Glomerular visceral epithelial cell (primary cell): ENCODE measurements around the gene PXN.

ENCODE experiments used
- DNase-seq: peaks from one replicate; pipeline ENCODE4 v3.0.0-alpha.2; 2016; ENCODE audit errors: extremely low spot score

The PXN gene

DNA sequence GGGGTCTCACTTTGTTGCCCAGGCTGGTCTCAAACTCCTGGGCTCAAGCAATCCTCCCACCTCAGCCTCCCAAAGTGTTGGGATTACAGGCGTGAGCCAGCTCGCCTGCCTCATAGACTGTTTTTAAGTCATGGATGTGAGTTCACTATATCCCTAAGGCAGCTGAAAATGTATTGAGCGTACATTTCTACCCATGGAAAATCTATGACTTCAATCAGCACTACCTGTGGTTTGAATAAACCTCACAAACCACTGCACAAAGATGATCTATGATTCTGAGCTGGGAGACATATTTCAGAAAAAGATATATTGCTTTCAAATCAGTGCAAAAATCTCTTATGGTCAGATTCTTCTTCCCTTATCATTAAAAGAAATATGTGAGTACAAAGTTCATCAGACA lies 93.5 kb downstream of the PXN start:
- no peak for DNase-seq

DNA sequence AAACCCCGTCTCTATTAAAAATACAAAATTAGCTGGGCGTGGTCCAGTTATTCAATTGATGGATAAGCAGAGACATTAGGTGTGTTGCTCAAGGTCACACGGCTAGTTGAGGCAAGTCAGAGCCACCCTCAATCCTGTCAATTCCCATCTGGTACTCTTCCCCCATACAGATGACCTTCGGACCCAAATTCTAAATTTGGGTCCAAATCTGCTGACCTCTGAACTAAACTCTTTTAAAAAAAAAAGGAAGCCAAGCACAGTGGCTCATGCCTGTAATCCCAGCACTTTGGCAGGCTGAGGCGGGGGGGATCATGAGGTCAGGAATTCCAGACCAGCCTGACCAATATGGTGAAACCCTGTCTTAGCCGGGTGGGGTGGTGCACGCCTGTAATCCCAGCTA lies 94.9 kb downstream of the PXN start:
- no peak for DNase-seq

DNA sequence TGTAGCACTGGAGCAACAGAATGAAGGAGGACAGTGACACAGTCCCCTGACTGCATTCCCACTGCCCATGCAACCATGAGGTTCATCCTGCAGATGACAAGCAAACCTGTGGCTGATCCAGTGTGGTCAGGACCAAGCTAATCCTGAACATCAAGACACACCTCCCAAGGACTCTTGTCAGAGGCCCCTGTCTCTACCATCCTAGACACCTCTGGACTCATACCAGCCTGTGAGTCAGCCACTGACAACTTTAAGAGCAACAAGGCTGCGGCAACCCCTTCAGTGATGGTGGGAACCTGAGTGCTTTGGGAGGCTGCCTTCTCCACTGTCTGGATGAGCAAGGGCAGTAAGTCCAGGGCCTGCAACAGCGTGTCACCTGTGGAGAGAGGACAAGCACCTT lies 95.6 kb downstream of the PXN start:
- no peak for DNase-seq

- DNase-seq, result no peak
Observed at GRCh38 chr12:120168337-120168736, 97.2 kb downstream of the PXN start.

GRCh38 chr12:120167529-120168095 lies 97.9 kb downstream of the PXN start:
- DNase-seq, result no peak

DNA sequence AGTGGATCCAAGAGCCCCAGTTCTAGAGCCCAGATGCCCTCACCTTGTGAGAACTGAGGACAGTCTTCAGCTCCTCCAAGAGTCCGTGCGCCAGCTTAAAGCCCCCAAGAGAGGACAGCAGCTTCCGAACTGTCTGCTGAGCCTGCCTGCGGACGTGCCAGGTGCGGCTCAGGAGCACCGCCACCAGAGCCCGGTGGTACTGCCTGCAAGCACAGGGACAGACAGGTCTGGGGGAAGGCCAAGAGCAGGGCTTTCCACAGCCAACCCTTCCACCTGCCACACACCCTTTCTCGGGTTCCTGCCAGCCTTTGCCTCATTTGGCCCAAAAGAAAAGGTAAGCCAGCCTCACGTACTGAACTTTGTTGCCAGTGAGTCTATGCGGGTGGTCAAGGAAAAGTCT lies 101.2 kb downstream of the PXN start:
- no peak for DNase-seq

- no peak for DNase-seq
Observed at GRCh38 chr12:120162763-120163162, 102.8 kb downstream of the PXN start.

- no peak for DNase-seq
Observed at GRCh38 chr12:120161852-120162251, 103.7 kb downstream of the PXN start.
